ENCODE measurements around the gene COTL1. TPM values are rescaled to one million over a fixed set of nuclear protein-coding genes. Genes with fewer than 3 reads are reported as not detected.

Gene COTL1
- total RNA-seq, 1 donor from 2014 or later, result 359 TPM

- H3K4me3 Mint-ChIP-seq (ENCODE audit: unreplicated experiment), result no peak overlapping the region
- peaks cover 10% of the 10 kb centered on the region for H3K27me3 Mint-ChIP-seq (ENCODE audit: low read depth, unreplicated experiment)
- DNase-seq (ENCODE audit: low read depth) (no peak), FAIRE-seq (no peak)
- no peak overlapping the region for H3K27ac ChIP-seq (ENCODE audit: low read depth, low read length)
- H2AFZ ChIP-seq (ENCODE audit: low read depth, low read length), result no peak overlapping the region
- H3K9me3 ChIP-seq (ENCODE audit: insufficient read depth, low read depth, low read length), result no peaks in the 10 kb centered on the region
- no peaks in the 10 kb centered on the region for H4K20me1 ChIP-seq (ENCODE audit: insufficient read depth, low read length)
- no peak overlapping the region for H3K4me2 ChIP-seq (ENCODE audit: low read length)
- no peaks in the 10 kb centered on the region for H3K79me2 ChIP-seq (ENCODE audit: insufficient read depth, low read length)
- no peaks in the 10 kb centered on the region for H3K36me3 Mint-ChIP-seq (ENCODE audit: low read depth, unreplicated experiment)
- H3K27me3 ChIP-seq (ENCODE audit: insufficient read depth, low read length), result no peaks in the 10 kb centered on the region
- no peak overlapping the region for H3K27ac Mint-ChIP-seq (ENCODE audit: unreplicated experiment)
- no peaks in the 10 kb centered on the region for H3K4me1 ChIP-seq (ENCODE audit: insufficient read depth, low read length)
- no peak overlapping the region for H3K9ac ChIP-seq (ENCODE audit: low read length)
- TF ChIP-seq CTCF (IDR thresholded peaks at IDR 0.05; ENCODE audit: insufficient read depth, low read depth, low read length) (no peak), EZH2 (IDR thresholded peaks at IDR 0.05; ENCODE audit: insufficient read depth, low read length) (no peak)
- no peaks in the 10 kb centered on the region for H3K4me1 Mint-ChIP-seq (ENCODE audit: low read depth, unreplicated experiment)
- no peaks in the 10 kb centered on the region for H3K9me3 Mint-ChIP-seq (ENCODE audit: unreplicated experiment)
- H3K4me3 ChIP-seq (ENCODE audit: insufficient read depth, low read depth, low read length), result no peak overlapping the region
- H3K36me3 ChIP-seq (ENCODE audit: insufficient read depth, low read length), result no peaks in the 10 kb centered on the region
These were observed 14.0 kb upstream of the COTL1 start for GRCh38 chr16:84631886-84632285.

- Mint-ChIP-seq H3K27ac (ENCODE audit: unreplicated experiment) (no peak overlapping the region), H3K36me3 (ENCODE audit: low read depth, unreplicated experiment) (no peaks in the 10 kb centered on the region), H3K4me1 (ENCODE audit: low read depth, unreplicated experiment) (no peaks in the 10 kb centered on the region), H3K9me3 (ENCODE audit: unreplicated experiment) (no peaks in the 10 kb centered on the region), H3K4me3 (ENCODE audit: unreplicated experiment) (no peak overlapping the region), H3K27me3 (ENCODE audit: low read depth, unreplicated experiment) (peaks cover 12% of the 10 kb centered on the region)
- no peak overlapping the region for H3K27ac ChIP-seq (ENCODE audit: low read depth, low read length)
- no peak for DNase-seq (ENCODE audit: low read depth)
- no peaks in the 10 kb centered on the region for H3K36me3 ChIP-seq (ENCODE audit: insufficient read depth, low read length)
- H3K4me3 ChIP-seq (ENCODE audit: insufficient read depth, low read depth, low read length), result no peak overlapping the region
- H3K9me3 ChIP-seq (ENCODE audit: insufficient read depth, low read depth, low read length), result no peaks in the 10 kb centered on the region
- no peaks in the 10 kb centered on the region for H3K79me2 ChIP-seq (ENCODE audit: insufficient read depth, low read length)
- no peak overlapping the region for H3K9ac ChIP-seq (ENCODE audit: low read length)
- no peak for FAIRE-seq
- TF ChIP-seq EZH2 (IDR thresholded peaks at IDR 0.05; ENCODE audit: insufficient read depth, low read length), result no peak
- TF ChIP-seq CTCF (IDR thresholded peaks at IDR 0.05; ENCODE audit: insufficient read depth, low read depth, low read length), result no peak
- no peak overlapping the region for H3K4me2 ChIP-seq (ENCODE audit: low read length)
- no peaks in the 10 kb centered on the region for H4K20me1 ChIP-seq (ENCODE audit: insufficient read depth, low read length)
- no peaks in the 10 kb centered on the region for H3K27me3 ChIP-seq (ENCODE audit: insufficient read depth, low read length)
- no peaks in the 10 kb centered on the region for H3K4me1 ChIP-seq (ENCODE audit: insufficient read depth, low read length)
- H2AFZ ChIP-seq (ENCODE audit: low read depth, low read length), result no peak overlapping the region
These were observed 13.2 kb upstream of the COTL1 start for GRCh38 chr16:84631153-84631466.

- no peaks in the 10 kb centered on the region for H3K4me1 Mint-ChIP-seq (ENCODE audit: low read depth, unreplicated experiment)
These were observed 12.7 kb upstream of the COTL1 start for GRCh38 chr16:84630446-84631152.

More at GRCh38 chr16:84630446-84631152, 12.7 kb upstream of the COTL1 start:
- Mint-ChIP-seq H3K27me3 (ENCODE audit: low read depth, unreplicated experiment) (peaks cover 12% of the 10 kb centered on the region), H3K4me3 (ENCODE audit: unreplicated experiment) (no peak overlapping the region), H3K36me3 (ENCODE audit: low read depth, unreplicated experiment) (no peaks in the 10 kb centered on the region), H3K27ac (ENCODE audit: unreplicated experiment) (no peak overlapping the region), H3K9me3 (ENCODE audit: unreplicated experiment) (no peaks in the 10 kb centered on the region)
- DNase-seq (ENCODE audit: low read depth) (no peak), FAIRE-seq (no peak)
- Histone ChIP-seq H3K27ac (ENCODE audit: low read depth, low read length) (no peak overlapping the region), H3K27me3 (ENCODE audit: insufficient read depth, low read length) (no peaks in the 10 kb centered on the region), H3K4me3 (ENCODE audit: insufficient read depth, low read depth, low read length) (no peak overlapping the region), H3K79me2 (ENCODE audit: insufficient read depth, low read length) (no peaks in the 10 kb centered on the region), H2AFZ (ENCODE audit: low read depth, low read length) (no peak overlapping the region), H3K4me2 (ENCODE audit: low read length) (no peak overlapping the region), H3K4me1 (ENCODE audit: insufficient read depth, low read length) (no peaks in the 10 kb centered on the region), H3K9ac (ENCODE audit: low read length) (no peak overlapping the region), H3K36me3 (ENCODE audit: insufficient read depth, low read length) (no peaks in the 10 kb centered on the region), H4K20me1 (ENCODE audit: insufficient read depth, low read length) (no peaks in the 10 kb centered on the region), H3K9me3 (ENCODE audit: insufficient read depth, low read depth, low read length) (no peaks in the 10 kb centered on the region)
- TF ChIP-seq CTCF (IDR thresholded peaks at IDR 0.05; ENCODE audit: insufficient read depth, low read depth, low read length), result no peak
- TF ChIP-seq EZH2 (IDR thresholded peaks at IDR 0.05; ENCODE audit: insufficient read depth, low read length), result no peak

Data from astrocyte (in vitro differentiated cells and primary cell).